GM19372 (cell line): Measurements from ENCODE around the gene IFNW1.
"Not testable (repeated sequence)": the region's sequence is repeated elsewhere in the genome, so short reads cannot be mapped to it uniquely, and the experiment has no call there.

ENCODE experiments used
- ATAC-seq: cut with Tn5 transposase; IDR thresholded peaks from one replicate; pipeline ENCODE4 v1.9.1; 2021; ENCODE audit warnings: mild to moderate bottlenecking, low read depth, moderate library complexity; ENCODE audit not compliant: unreplicated experiment

The IFNW1 gene

GRCh38 chr9:21141427-21141882 lies at the start of gene IFNW1:
Gene IFNW1, minus strand, starts transcription at chr9:21141832. Its CDS starts 262 bp downstream, at chr9:21141570.
- ATAC-seq, result peak; percentile 74

GRCh38 chr9:21187487-21187886 lies 45.9 kb upstream of the IFNW1 start, which contains the start of gene IFNA4:
Gene IFNA4, minus strand, starts transcription at chr9:21187587. Its CDS starts 56 bp downstream, at chr9:21187531.
- not testable (repeated sequence) for ATAC-seq

GRCh38 chr9:21182810-21183736 lies 41.4 kb upstream of the IFNW1 start:
- ATAC-seq, result peak; percentile 79

GRCh38 chr9:21174671-21175070 lies 33.0 kb upstream of the IFNW1 start:
- no peak for ATAC-seq

GRCh38 chr9:21172156-21172555 lies 30.5 kb upstream of the IFNW1 start:
- ATAC-seq, result no peak

- no peak for ATAC-seq
Measured at GRCh38 chr9:21171351-21171750, 29.7 kb upstream of the IFNW1 start.

GRCh38 chr9:21166560-21166959 lies 24.9 kb upstream of the IFNW1 start, which contains the start of gene IFNA21:
Gene IFNA21, minus strand, starts transcription at chr9:21166660. Its CDS starts 48 bp downstream, at chr9:21166612.
- ATAC-seq, result not testable (repeated sequence)

- no peak for ATAC-seq
Measured at GRCh38 chr9:21165516-21165915, 23.9 kb upstream of the IFNW1 start.

- peak; percentile 93 for ATAC-seq
Measured at GRCh38 chr9:21160178-21160577, 18.5 kb upstream of the IFNW1 start.

- ATAC-seq, result no peak
Measured at GRCh38 chr9:21155501-21155900, 13.9 kb upstream of the IFNW1 start.

GRCh38 chr9:21154018-21154608 lies 12.5 kb upstream of the IFNW1 start:
- peak; percentile 87 for ATAC-seq

- peak; percentile 34 for ATAC-seq
Measured at GRCh38 chr9:21153336-21154017, 11.8 kb upstream of the IFNW1 start.

GRCh38 chr9:21144603-21145002 lies 3.0 kb upstream of the IFNW1 start:
- ATAC-seq, result peak; percentile 60

- no peak for ATAC-seq
Measured at GRCh38 chr9:21137020-21137419, 4.6 kb downstream of the IFNW1 start.

- no peak for ATAC-seq
Measured at GRCh38 chr9:21135736-21136135, 5.9 kb downstream of the IFNW1 start.

- not testable (repeated sequence) for ATAC-seq
Measured at GRCh38 chr9:21128186-21128585, 13.4 kb downstream of the IFNW1 start.

- ATAC-seq, result no peak
Measured at GRCh38 chr9:21121595-21122251, 19.9 kb downstream of the IFNW1 start.

GRCh38 chr9:21121079-21121478 lies 20.6 kb downstream of the IFNW1 start:
- ATAC-seq, result peak; percentile 51

- ATAC-seq, result no peak
Measured at GRCh38 chr9:21119093-21119770, 22.4 kb downstream of the IFNW1 start.

- ATAC-seq, result no peak
Measured at GRCh38 chr9:21114311-21114710, 27.3 kb downstream of the IFNW1 start.
